GM08714 (cell line): ENCODE measurements around the gene PRDM16.

Experiments used
- H3K4me3 ChIP-seq: fragments of 200-500 bp; sonication (Bioruptor generic); 2 replicates; pipeline ENCODE4 v1.5.1; 2014; ENCODE audit warnings: mild to moderate bottlenecking, low read length, inconsistent platforms
- ZNF274 ChIP-seq: IDR thresholded peaks from 2 replicates; pipeline ENCODE4 v1.6.1; 2012; ENCODE audit warnings: mild to moderate bottlenecking, low read depth, low read length

The PRDM16 gene

DNA sequence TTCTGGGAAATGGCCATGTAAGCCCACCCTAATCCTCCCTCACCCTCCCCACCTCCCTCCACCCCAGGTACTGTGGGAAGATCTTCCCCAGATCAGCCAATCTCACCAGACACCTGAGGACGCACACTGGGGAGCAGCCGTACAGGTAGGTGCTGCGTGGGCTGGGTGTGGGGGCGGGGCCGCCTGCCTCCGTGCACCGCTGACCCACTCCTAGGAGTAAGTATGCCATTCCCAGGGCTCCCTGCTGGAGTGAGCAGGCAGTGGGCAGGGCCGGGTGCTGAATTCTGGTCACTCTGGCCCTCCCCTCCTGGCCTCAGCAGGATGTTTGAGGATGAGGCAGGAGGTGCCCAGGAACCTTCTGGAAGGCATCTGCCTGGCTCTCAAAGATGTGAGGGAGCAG is 349.6 kb downstream of the PRDM16 start:
- no peak overlapping the region for H3K4me3 ChIP-seq
- no peak for TF ChIP-seq ZNF274

DNA sequence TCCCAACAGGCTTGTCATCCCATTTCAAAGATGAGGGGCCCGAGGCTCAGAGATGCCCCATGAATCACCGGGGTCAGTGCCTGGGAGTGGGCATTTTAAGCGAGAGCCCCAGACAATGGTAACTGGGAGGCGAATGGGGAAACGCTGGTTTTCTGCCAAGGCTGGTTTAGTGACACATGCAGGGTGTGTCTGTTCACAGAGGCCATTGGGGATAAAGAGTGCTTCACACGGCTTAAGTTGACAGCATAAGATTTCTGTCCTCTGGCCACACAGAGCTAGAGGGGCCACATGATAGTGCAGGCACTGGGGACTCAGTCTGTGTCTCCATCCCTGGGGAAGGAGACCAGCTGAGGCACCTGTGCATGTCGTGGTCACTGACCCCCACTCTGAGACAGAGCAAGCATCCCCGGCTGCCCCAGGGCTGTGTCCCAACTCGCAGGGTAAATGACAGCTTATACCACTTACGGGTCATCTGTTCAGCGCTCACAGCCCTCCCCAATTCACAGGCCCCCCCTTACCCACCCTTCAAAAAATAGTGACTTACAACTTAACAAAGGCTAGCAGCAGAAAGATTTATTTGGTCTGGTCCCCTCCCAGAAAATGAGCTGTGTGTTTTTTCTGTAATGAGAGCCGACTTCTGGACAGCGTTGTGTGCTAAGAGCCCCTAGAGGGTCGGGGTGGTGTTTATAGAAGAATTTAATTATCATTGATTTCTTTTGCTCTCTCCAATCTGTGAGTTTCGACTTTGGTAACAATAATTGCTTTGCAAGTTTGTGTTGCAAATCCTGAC is 350.6 kb downstream of the PRDM16 start:
- H3K4me3 ChIP-seq = no peak overlapping the region
- no peak for TF ChIP-seq ZNF274

DNA sequence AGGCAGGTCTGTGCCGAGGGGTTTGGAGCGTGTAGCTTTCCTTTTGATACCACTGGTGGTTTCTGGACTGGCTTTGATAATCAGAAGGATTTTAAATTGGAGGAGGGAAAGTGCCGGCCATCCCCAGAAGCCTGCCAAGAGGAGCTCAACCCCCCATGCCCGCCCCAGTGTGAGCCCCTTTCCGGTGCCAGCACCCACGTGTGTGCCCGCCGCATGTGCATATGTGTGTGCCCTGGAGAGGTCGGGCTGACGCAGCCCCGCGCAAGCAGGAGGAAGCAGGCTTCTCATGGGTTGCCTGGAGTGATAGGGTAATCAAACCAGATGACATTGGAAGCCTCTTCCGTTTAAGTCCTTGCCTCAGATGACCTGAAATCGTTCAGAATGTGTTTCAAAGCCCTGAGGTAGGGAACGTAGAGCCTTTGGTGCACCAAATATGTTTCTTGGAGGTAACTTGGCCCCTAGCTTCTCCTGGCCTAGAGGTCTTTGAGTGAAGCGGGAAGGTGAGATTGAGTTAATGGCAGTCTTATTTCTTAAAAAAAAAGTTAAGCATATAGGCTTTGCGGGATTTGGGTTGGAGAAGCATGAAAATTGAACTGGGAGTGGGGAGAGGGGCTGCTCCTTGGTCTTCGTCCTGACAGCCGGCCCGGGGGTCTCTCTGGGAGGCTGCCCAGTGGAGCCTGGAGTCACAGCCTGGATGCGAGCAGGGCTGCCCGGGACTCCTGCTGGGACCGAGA is 351.4 kb downstream of the PRDM16 start:
- no peak overlapping the region for H3K4me3 ChIP-seq
- no peak for TF ChIP-seq ZNF274

DNA sequence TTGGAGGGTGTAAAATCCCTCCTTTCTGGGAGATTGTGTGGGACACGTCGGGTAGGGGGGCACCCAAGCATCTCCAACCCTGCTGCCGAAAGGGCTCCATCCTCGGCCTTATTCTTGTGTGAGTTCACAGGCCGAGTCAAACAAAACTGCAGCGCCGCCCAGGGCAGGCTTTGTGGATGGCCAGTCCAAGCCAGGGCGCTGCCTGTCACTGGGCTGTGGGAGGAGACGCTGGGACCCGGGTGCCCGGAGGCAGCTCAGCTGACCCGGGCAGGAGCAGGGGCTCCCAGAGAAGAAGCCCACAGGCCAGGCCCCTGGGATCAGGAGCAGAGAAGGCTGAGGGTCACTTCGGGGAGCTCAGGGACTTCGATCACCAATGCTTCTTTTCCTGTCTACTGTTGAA is 353.6 kb downstream of the PRDM16 start:
- TF ChIP-seq ZNF274 = no peak
- no peak overlapping the region for H3K4me3 ChIP-seq

DNA sequence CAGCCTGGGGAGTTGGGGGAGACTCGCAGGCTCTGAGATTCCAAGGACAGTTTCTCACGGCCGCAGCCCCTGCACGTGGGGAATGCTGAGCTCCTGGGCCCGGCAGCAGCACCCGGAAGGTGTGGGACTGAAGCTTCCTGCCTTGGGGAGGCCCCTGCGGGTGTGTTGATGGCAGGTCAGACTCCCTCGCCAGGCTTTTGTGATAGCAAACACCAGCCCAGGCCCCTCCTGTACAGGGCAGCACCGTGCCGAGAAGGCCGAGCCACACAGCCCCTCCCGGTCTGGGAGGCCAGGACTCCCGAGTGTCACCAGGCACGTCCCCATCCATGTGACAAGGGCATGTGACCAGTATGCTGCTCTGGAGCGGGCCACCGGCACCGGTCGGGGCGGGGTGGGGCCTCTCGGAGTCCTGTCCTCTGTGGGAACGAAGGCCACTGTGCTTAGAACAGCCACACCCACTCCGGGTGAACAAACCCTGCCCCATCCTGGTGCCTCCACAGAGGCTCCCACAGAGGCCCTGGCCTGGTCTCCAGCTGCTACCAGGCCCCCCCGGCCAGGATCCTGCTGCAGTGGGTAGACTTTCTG is 354.3 kb downstream of the PRDM16 start:
- H3K4me3 ChIP-seq = no peak overlapping the region
- TF ChIP-seq ZNF274 = no peak

DNA sequence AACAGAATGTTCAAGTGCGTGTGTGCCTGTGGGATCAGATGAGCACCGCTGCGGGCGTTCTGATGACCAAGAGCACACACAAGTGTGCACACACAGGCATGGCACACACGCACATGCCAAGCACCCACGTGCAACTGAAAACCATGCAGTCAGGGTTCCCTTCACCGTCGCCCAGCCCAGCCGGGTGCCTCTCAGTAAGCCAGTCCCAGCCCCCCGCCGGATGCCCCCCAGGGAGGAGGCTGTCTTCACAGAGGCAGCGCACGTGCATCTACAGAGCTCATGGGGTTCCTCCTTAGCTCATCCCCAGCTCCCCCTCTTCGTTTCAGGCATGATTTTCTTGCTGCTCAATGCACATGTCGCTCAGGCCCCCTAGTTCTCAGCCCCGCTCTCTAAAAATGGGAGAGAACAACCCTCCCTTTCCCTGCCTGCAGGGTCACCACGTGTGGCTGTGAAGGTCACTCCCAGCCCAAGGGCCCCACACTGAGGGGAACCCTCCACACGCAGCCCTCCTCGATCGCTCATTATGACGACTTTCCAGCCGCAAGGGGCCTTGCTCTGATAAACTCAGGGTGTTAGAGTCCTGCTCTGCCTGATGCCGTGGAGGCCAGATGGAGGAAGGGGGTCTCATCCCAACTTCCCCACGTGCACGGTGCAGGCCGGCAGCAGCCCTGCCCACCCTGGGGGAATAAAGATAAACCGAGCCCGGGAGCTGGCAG is 355.1 kb downstream of the PRDM16 start:
- TF ChIP-seq ZNF274 = no peak
- no peak overlapping the region for H3K4me3 ChIP-seq

DNA sequence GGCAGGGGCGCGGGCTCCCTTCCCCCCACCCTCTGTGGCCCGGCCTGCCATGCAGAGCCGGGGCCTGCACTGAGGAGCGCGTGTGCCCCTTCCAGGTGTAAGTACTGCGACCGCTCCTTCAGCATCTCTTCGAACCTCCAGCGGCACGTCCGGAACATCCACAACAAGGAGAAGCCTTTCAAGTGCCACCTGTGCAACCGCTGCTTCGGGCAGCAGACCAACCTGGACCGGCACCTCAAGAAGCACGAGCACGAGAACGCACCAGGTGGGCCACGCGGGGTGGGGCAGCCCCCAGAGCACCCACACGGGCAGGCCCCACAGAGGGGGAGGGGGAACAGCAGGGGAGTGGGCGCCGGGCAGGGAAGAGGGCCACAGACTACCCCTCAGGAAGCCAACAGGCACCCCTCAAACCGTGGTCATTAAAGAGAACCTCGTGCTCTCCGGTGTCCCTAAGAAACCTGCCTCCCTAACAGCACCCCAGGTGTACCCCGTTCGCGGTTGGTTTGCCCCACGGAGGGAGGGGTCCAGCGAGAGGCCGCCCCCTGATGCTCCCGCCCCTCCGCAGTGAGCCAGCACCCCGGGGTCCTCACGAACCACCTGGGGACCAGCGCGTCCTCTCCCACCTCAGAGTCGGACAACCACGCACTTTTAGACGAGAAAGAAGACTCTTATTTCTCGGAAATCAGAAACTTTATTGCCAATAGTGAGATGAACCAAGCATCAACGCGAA is 356.6 kb downstream of the PRDM16 start:
- H3K4me3 ChIP-seq = no peak overlapping the region
- TF ChIP-seq ZNF274 = no peak

DNA sequence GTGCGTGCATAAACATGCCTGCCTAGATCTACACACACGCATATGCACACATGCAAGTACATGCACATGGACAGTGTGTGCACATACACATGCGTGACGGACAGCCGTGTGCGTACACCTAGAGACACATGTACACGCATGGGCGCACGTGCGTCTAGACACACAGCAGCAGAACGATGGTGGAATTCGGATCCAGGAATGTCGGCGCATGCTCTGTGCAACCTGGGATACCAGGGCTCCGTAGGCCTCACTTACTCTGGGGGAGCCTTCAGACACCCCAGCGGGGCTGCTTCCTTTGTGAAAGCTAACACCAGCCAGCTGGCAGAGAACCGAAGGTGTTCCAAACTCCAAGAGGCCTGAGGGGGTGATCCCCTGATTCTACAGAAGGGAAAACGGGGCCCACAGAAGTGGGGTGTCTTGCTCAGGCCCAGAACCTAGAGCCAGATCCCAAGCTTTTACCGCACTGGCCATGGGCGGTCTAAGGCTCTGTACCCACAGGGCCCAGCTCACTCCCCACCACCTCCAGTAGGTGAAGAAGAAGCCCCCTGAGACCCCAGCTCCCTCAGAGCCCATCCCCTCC is 358.0 kb downstream of the PRDM16 start:
- H3K4me3 ChIP-seq = no peak overlapping the region
- TF ChIP-seq ZNF274 = no peak

DNA sequence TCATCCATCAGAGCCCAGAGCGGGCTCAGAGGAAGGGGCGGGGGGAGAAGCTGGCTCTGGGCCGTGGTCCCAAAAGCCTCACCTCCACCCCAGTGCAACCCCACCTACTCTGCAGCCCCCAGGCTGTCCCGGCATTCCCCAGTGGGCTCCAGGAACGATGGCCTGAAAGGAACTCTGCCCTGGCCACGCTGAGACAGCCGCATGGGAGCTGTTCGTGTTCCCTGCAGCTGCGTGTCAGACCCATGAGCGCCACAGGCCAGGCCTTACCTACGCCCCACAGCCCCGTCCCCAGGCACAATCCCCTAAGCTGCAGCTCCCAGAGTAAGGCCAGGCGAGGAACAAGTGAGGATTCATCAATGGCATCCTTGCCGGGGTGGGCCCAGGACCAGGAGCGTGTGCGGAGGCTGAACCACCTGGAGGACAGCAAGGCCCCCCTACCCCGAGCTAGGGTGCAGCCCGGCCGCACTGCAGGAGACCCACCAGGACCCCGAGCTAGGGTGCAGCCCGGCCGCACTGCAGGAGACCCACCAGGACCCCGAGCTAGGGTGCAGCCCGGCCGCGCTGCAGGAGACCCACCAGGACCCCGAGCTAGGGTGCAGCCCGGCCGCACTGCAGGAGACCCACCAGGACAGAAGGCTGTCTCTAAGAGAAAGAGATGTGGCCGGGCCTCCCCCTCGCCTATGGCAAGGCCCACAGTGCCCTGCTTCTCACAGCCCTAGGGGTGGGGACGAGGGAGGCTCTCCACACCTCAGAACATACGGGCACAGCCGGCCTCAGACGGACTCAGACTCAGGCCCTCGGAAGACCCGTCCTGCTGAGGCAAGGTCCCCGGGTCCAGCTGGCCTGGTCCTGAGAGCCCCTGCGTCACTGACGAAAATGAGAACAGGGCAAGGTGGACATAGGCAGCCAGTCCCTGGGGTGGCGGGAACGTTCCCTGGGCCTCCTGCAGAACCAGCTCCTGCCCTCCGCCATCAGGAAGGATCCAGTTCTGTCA is 359.0 kb downstream of the PRDM16 start:
- no peak for TF ChIP-seq ZNF274
- H3K4me3 ChIP-seq = no peak overlapping the region

DNA sequence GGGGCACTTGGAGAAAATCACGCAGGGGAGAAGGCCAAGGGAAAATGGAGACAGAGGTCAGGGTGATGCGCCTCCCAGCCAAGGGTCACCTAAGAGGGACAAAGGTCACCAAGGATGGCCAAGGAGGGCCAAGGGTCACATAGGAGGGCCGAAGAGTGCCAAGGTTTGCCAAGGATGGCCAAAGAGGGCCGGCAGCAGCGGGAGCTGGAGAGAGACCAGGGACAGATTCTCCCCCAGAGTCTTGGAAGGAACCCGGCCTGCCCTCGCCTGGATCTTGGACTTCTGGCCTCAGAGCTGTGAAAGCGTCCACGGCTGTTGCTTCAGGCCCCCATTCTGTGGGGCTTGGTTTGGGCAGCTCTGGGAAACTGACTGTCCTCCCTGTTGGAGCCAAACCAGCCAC is 359.9 kb downstream of the PRDM16 start:
- no peak for TF ChIP-seq ZNF274
- H3K4me3 ChIP-seq = no peak overlapping the region

DNA sequence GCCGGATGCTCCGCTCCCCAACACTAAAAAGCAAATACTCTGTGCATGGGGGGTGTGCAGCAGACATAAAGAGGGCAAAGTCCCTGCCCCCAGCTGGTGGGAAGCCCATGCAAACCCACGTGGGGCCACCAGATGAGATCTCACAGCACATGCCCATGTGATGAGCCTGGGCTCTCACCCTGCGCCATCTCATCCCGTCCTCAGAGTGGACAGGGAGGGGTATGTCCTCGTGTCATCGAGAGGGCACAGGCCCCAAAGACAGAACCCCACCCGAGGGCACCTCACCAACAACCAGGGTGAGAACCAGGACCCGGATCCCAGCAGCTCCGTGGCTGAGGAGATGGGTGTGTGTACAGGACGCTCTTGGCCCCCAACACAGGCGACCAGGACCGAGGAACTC is 360.3 kb downstream of the PRDM16 start:
- no peak overlapping the region for H3K4me3 ChIP-seq

DNA sequence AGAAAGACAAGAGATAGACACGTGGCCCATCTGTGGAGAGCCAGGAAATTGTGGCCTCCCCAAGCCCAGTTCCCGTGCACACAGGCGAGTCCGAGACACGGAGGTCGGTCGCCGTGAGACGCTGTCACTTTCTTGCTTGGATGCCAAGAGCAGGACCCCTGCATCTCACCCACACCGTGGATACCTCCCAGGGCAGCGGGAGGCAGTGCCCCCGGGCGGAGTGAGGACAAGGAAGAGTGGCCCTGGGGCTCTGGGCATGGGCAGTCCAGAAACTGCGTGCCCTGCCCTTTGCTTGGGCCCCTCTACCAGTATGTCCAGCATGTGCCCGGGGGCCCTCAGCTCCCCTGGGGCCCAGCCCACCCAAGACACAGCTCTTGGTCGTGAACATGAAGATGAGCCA is 360.8 kb downstream of the PRDM16 start:
- no peak overlapping the region for H3K4me3 ChIP-seq
- no peak for TF ChIP-seq ZNF274

More for the DNA sequence above, 360.3 kb downstream of the PRDM16 start:
- no peak for TF ChIP-seq ZNF274

DNA sequence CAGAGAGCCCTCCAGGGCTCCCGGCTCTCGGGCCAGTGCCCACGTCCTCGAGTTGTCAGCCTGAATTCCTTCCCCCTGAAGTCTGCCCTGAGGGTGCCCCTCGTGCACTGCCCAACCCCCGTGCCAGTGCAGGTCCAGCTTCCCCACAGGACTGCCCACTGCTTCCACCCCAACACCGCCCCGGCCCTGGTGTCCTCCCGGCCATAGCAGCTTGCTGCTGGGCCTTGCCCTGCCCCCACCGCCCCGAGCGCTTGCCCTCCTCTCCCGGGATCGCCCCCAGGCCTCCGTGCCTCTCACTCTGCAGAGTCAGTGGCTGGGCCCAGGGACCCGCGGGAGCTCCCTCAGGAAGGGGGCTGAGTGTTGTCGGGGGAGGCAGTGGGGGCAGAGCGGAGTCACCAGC is 361.4 kb downstream of the PRDM16 start:
- TF ChIP-seq ZNF274 = no peak
- H3K4me3 ChIP-seq = no peak overlapping the region
